ENCODE results near the gene NOXO1. TPM values are rescaled to one million over a fixed set of nuclear protein-coding genes. Genes with fewer than 3 reads are reported as not detected.

The NOXO1 gene
- total and polyA plus RNA-seq, 9 of the 15 experiments (the other 6 are each of a cell fraction or from before 2014, with no cell fraction given), result not detected

- TF ChIP-seq, protein P1, sequence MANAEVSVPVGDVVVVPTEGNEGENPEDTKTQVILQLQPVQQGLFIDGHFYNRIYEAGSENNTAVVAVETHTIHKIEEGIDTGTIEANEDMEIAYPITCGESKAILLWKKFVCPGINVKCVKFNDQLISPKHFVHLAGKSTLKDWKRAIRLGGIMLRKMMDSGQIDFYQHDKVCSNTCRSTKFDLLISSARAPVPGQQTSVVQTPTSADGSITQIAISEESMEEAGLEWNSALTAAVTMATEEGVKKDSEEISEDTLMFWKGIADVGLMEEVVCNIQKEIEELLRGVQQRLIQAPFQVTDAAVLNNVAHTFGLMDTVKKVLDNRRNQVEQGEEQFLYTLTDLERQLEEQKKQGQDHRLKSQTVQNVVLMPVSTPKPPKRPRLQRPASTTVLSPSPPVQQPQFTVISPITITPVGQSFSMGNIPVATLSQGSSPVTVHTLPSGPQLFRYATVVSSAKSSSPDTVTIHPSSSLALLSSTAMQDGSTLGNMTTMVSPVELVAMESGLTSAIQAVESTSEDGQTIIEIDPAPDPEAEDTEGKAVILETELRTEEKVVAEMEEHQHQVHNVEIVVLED (CRISPR knock-in tag; IDR thresholded peaks at IDR 0.05), result 0 out of 2 replicates have a peak, but pooled peaks have one; percentile 2
- TF ChIP-seq ZNF551 (CRISPR knock-in tag; IDR thresholded peaks at IDR 0.05) (no peak), SRSF7 (optimal IDR thresholded peaks at IDR 0.05; ENCODE audit: low read depth, low read length) (no peak), GATAD2B (IDR thresholded peaks at IDR 0.05; ENCODE audit: borderline replicate concordance) (no peak), KDM2B (CRISPR knock-in tag; IDR thresholded peaks at IDR 0.05) (no peak; the same call in 1 of the 2 replicates), SP2 (IDR thresholded peaks at IDR 0.05; ENCODE audit: extremely low read depth, low read depth, low read length, poor library complexity, severe bottlenecking) (no peak), ZNF77 (CRISPR knock-in tag; IDR thresholded peaks at IDR 0.05) (no peak), MLLT1 (IDR thresholded peaks at IDR 0.05) (peak in 1 of 2 experiments; percentile 38; a peak in 1 of 4 replicates), ID3 (CRISPR knock-in tag; IDR thresholded peaks at IDR 0.05) (no peak), ID3 (tag; IDR thresholded peaks at IDR 0.05) (peak; percentile 46; the same call in 1 of the 2 replicates), ZNF395 (CRISPR knock-in tag; IDR thresholded peaks at IDR 0.05) (no peak), TCF7 (IDR thresholded peaks at IDR 0.05; ENCODE audit: borderline replicate concordance) (peak; percentile 55; the same call in 1 of the 2 replicates), ZNF445 (CRISPR knock-in tag; IDR thresholded peaks at IDR 0.05; ENCODE audit: low read depth) (0 out of 2 replicates have a peak, but pooled peaks have one; percentile 62)
- TF ChIP-seq, protein P2, sequence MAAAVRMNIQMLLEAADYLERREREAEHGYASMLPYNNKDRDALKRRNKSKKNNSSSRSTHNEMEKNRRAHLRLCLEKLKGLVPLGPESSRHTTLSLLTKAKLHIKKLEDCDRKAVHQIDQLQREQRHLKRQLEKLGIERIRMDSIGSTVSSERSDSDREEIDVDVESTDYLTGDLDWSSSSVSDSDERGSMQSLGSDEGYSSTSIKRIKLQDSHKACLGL (CRISPR knock-in tag; IDR thresholded peaks at IDR 0.05; ENCODE audit: borderline replicate concordance, poor library complexity, severe bottlenecking), result peak; percentile 93
- TF ChIP-seq, protein P3, sequence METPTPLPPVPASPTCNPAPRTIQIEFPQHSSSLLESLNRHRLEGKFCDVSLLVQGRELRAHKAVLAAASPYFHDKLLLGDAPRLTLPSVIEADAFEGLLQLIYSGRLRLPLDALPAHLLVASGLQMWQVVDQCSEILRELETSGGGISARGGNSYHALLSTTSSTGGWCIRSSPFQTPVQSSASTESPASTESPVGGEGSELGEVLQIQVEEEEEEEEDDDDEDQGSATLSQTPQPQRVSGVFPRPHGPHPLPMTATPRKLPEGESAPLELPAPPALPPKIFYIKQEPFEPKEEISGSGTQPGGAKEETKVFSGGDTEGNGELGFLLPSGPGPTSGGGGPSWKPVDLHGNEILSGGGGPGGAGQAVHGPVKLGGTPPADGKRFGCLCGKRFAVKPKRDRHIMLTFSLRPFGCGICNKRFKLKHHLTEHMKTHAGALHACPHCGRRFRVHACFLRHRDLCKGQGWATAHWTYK (CRISPR knock-in tag; IDR thresholded peaks at IDR 0.05), result peak; percentile 66; the same call in 1 of the 2 replicates
- TF ChIP-seq, protein P4, sequence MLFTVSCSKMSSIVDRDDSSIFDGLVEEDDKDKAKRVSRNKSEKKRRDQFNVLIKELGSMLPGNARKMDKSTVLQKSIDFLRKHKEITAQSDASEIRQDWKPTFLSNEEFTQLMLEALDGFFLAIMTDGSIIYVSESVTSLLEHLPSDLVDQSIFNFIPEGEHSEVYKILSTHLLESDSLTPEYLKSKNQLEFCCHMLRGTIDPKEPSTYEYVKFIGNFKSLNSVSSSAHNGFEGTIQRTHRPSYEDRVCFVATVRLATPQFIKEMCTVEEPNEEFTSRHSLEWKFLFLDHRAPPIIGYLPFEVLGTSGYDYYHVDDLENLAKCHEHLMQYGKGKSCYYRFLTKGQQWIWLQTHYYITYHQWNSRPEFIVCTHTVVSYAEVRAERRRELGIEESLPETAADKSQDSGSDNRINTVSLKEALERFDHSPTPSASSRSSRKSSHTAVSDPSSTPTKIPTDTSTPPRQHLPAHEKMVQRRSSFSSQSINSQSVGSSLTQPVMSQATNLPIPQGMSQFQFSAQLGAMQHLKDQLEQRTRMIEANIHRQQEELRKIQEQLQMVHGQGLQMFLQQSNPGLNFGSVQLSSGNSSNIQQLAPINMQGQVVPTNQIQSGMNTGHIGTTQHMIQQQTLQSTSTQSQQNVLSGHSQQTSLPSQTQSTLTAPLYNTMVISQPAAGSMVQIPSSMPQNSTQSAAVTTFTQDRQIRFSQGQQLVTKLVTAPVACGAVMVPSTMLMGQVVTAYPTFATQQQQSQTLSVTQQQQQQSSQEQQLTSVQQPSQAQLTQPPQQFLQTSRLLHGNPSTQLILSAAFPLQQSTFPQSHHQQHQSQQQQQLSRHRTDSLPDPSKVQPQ (CRISPR knock-in tag; IDR thresholded peaks at IDR 0.05; ENCODE audit: borderline replicate concordance), result no peak
Observed at GRCh38 chr16:1964506-1965395, 16.5 kb downstream of the NOXO1 start, which contains the start of gene RPS2 (continued).

Measured in K562 (cell line).